Measurements from ENCODE around the gene PNLIP.

Gene PNLIP

DNA sequence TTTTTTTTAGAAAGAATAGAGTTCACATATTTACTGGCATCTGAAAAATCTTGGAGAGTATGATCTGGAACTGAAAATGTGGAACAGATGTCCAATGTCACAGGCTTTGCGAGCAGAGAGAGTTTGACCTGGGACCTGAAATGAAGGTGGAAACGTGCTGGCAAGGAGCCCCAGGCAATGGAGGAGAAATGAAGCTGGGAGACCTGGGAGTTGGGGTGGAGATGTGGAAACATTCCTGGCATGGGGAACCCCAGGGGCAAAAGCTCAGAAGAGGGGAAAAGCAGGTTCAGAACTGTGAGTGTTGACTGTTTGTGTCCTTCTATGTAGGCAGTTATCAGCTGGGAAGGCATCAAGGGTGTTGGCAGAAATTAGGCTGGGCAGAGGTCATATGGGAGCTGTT lies 67.7 kb downstream of the PNLIP start:
- H3K27me3 ChIP-seq (ENCODE audit: insufficient read depth, poor library complexity, severe bottlenecking) = no peaks in the 10 kb centered on the region
- TF ChIP-seq, protein P1, sequence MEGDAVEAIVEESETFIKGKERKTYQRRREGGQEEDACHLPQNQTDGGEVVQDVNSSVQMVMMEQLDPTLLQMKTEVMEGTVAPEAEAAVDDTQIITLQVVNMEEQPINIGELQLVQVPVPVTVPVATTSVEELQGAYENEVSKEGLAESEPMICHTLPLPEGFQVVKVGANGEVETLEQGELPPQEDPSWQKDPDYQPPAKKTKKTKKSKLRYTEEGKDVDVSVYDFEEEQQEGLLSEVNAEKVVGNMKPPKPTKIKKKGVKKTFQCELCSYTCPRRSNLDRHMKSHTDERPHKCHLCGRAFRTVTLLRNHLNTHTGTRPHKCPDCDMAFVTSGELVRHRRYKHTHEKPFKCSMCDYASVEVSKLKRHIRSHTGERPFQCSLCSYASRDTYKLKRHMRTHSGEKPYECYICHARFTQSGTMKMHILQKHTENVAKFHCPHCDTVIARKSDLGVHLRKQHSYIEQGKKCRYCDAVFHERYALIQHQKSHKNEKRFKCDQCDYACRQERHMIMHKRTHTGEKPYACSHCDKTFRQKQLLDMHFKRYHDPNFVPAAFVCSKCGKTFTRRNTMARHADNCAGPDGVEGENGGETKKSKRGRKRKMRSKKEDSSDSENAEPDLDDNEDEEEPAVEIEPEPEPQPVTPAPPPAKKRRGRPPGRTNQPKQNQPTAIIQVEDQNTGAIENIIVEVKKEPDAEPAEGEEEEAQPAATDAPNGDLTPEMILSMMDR (IDR thresholded peaks at IDR 0.05; ENCODE audit: insufficient read depth, low read length) = no peak
- TF ChIP-seq, protein P2, sequence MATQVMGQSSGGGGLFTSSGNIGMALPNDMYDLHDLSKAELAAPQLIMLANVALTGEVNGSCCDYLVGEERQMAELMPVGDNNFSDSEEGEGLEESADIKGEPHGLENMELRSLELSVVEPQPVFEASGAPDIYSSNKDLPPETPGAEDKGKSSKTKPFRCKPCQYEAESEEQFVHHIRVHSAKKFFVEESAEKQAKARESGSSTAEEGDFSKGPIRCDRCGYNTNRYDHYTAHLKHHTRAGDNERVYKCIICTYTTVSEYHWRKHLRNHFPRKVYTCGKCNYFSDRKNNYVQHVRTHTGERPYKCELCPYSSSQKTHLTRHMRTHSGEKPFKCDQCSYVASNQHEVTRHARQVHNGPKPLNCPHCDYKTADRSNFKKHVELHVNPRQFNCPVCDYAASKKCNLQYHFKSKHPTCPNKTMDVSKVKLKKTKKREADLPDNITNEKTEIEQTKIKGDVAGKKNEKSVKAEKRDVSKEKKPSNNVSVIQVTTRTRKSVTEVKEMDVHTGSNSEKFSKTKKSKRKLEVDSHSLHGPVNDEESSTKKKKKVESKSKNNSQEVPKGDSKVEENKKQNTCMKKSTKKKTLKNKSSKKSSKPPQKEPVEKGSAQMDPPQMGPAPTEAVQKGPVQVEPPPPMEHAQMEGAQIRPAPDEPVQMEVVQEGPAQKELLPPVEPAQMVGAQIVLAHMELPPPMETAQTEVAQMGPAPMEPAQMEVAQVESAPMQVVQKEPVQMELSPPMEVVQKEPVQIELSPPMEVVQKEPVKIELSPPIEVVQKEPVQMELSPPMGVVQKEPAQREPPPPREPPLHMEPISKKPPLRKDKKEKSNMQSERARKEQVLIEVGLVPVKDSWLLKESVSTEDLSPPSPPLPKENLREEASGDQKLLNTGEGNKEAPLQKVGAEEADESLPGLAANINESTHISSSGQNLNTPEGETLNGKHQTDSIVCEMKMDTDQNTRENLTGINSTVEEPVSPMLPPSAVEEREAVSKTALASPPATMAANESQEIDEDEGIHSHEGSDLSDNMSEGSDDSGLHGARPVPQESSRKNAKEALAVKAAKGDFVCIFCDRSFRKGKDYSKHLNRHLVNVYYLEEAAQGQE (IDR thresholded peaks at IDR 0.05; ENCODE audit: insufficient replicate concordance, low read depth) = no peak
- TF ChIP-seq GABPA (IDR thresholded peaks at IDR 0.05; ENCODE audit: low read depth) (no peak), POLR2AphosphoS5 (IDR thresholded peaks at IDR 0.05; ENCODE audit: low read depth) (no peak)
- no peak for DNase-seq (ENCODE audit: low read depth in 1 of 2, low spot score in 1 of 2)

DNA sequence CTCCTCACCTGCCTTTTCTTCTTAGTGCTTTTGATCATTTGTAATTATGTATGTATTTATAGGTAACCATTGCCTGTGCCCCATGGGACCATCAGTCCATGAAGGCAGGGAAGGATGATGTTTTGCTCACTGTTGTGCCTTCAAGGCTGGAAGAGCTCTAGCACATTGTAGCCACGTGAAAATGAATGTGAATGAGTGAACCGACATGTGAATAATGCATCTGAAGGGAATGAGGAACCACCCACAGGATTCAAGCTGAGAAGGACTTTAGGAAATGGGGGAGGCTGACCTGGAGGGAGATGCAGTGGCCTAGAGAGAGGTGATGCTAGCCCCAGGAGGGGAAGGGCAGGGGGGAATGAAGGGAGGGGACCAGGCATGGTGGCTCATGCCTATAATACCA lies 69.1 kb downstream of the PNLIP start:
- no peak for DNase-seq (ENCODE audit: low read depth in 1 of 2, low spot score in 1 of 2)
- TF ChIP-seq GABPA (IDR thresholded peaks at IDR 0.05; ENCODE audit: low read depth) = no peak
- no peak for TF ChIP-seq POLR2AphosphoS5 (IDR thresholded peaks at IDR 0.05; ENCODE audit: low read depth)
- TF ChIP-seq, protein P2 (IDR thresholded peaks at IDR 0.05; ENCODE audit: insufficient replicate concordance, low read depth) = no peak
- TF ChIP-seq SPI1 (IDR thresholded peaks at IDR 0.05; ENCODE audit: borderline replicate concordance, low read depth) = no peak
- TF ChIP-seq, protein P1 (IDR thresholded peaks at IDR 0.05; ENCODE audit: insufficient read depth, low read length) = no peak
- no peak overlapping the region for H3K4me3 ChIP-seq (replicated peaks; ENCODE audit: insufficient read depth, low read length)
- H3K27me3 ChIP-seq (ENCODE audit: insufficient read depth, poor library complexity, severe bottlenecking) = no peaks in the 10 kb centered on the region
- no peak overlapping the region for H3K27ac ChIP-seq (replicated peaks)

More for the DNA sequence above, 67.7 kb downstream of the PNLIP start:
- Histone ChIP-seq H3K4me3 (replicated peaks; ENCODE audit: insufficient read depth, low read length) (no peak overlapping the region), H3K27ac (replicated peaks) (no peak overlapping the region)

DNA sequence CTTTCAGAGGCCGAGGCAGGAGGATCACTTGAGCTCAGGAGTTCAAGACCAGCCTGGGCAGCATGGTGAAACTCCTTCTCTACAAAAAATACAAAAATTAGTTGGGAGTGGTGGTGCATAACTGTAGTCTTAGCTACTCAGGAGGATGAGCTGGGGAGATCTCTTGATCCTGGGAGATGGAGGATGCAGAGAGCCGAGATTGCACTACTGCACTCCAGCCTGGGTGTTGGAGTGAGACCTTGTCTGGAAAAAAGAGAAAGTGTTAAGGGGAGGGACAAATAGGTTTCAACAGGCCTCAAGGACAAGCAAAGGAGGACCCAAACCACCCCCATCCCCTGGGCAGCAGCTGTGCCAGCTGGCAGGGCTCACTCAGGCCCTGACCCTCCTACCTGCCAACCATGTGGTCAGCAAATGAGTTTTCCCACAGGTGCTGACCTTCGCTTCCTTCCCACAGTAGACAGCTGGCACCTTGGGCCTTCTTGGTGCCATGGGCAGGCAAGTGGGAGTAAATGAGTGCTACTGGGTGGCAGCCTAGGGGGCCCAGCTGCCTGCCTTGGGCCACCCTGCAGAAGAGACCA lies 69.6 kb downstream of the PNLIP start:
- H3K4me3 ChIP-seq (replicated peaks; ENCODE audit: insufficient read depth, low read length) = no peak overlapping the region
- H3K27ac ChIP-seq (replicated peaks) = no peak overlapping the region
- no peak for DNase-seq (ENCODE audit: low read depth in 1 of 2, low spot score in 1 of 2)
- H3K27me3 ChIP-seq (ENCODE audit: insufficient read depth, poor library complexity, severe bottlenecking) = no peaks in the 10 kb centered on the region
- TF ChIP-seq, protein P2 (IDR thresholded peaks at IDR 0.05; ENCODE audit: insufficient replicate concordance, low read depth) = no peak
- TF ChIP-seq, protein P1 (IDR thresholded peaks at IDR 0.05; ENCODE audit: insufficient read depth, low read length) = no peak
- no peak for TF ChIP-seq POLR2AphosphoS5 (IDR thresholded peaks at IDR 0.05; ENCODE audit: low read depth)
- no peak for TF ChIP-seq SPI1 (IDR thresholded peaks at IDR 0.05; ENCODE audit: borderline replicate concordance, low read depth)
- no peak for TF ChIP-seq GABPA (IDR thresholded peaks at IDR 0.05; ENCODE audit: low read depth)

All from HL-60 (cell line).